ENCODE measurements around the gene CAST.

DNA sequence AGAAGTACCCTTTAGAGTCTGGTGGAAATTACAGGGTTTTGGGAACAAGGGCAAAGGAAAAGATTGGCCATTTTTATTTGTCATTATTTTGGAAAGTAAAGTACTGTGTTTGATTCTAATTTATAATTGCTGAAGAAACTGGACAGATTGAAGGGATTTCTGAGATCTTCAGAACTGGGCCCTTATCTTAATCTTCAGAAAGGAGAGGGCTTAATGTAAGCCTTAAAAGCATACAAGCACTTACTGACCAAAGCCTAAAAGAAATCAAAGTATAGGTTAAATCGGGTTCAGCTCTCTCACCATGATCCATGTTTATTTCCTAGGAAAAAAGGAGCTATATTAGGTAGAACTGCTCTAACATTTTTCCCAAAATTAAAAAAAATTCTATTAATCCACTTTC is 109.9 kb downstream of the CAST start:
- TF ChIP-seq, protein P1, sequence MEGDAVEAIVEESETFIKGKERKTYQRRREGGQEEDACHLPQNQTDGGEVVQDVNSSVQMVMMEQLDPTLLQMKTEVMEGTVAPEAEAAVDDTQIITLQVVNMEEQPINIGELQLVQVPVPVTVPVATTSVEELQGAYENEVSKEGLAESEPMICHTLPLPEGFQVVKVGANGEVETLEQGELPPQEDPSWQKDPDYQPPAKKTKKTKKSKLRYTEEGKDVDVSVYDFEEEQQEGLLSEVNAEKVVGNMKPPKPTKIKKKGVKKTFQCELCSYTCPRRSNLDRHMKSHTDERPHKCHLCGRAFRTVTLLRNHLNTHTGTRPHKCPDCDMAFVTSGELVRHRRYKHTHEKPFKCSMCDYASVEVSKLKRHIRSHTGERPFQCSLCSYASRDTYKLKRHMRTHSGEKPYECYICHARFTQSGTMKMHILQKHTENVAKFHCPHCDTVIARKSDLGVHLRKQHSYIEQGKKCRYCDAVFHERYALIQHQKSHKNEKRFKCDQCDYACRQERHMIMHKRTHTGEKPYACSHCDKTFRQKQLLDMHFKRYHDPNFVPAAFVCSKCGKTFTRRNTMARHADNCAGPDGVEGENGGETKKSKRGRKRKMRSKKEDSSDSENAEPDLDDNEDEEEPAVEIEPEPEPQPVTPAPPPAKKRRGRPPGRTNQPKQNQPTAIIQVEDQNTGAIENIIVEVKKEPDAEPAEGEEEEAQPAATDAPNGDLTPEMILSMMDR (IDR thresholded peaks at IDR 0.05) = no peak
- TF ChIP-seq ZFX (IDR thresholded peaks at IDR 0.05; ENCODE audit: borderline replicate concordance) = no peak
